ENCODE results near the gene ACTRT2.

Gene ACTRT2

GRCh38 chr1:2983706-2984398 lies 37.4 kb upstream of the ACTRT2 start:
- no peak for DNase-seq

- DNase-seq = no peak
Measured at GRCh38 chr1:2984399-2985061, 36.7 kb upstream of the ACTRT2 start.

DNA sequence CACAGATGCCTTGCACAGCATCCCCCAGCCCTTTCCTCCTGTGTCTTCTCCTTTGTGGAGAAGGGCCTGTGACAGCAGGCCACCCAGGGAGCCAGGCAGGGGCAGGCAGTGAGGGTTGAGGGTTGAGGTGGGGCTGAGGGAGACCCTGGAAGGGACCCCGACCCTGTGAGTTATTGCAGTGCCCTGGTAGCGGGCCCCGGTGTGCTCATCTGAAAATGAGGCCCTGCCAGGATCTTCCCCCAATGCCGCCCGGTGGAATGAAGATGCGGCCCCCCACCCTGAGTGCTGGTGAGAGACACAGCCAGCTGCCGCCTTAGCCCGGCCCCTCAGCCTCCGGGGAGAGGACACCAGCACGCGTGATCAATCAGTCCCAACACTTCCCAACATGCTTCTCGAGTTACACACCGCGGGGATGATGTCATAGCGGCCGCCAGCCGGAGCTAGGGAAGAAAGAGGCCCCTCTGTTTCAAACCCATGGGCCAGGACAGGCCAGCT lies 36.2 kb upstream of the ACTRT2 start:
- DNase-seq = no peak

- no peak for DNase-seq
Measured at GRCh38 chr1:2985694-2986548, 35.3 kb upstream of the ACTRT2 start.

DNA sequence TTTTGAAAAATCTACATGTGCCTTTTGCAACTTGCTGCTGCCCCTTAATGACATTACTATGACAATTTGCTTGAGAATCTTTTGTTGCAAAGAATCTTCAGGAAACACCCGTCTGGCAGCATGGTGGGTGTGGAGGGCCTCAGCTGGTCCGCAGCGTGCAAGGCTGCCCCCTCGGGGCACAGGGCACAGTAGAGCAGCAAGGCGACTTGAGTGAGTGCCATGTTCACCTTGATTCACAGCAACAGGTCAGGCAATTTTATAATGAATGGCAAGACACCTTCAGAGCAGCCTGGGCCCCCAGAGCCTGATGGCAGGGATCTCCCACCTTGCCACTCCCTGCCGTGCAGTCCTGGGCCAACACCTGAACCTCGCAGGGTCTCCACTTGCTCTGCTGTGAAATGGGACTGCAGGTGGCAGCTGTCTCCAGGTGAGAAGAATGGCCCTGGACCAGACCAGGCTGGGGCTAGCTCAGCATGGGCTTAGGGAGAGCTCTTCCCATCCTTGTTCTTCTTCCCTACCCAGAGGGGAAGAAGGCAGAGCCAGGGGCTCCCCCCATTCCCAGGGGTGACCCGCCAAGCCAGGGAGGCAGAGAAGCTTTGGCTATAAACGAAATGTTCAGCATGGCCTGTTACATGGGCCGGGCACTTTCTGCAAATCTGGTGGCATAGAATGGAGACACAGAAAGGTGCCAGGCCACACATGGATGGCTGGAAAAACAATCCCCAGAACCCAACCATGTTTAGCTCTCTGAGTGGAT lies 34.5 kb upstream of the ACTRT2 start:
- no peak for DNase-seq

DNA sequence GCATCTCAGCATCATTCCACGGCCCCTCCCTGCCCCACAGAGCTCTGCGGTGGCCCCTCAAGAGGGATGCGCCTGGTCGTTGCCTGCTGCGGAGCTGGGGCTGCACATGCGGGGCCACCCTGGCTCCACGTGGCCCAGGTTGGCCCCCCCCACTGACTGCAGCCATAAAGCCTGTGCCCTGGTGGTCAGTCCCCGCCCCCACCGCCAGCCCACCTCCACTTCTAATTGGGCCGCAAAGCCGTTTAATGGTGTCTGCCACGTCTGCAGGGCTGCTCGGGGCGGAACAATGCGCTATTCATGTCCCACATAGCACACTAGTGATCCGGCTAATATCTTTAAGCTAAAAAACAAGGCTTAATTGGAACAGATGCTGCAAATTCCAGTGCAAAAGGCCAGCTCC lies 33.5 kb upstream of the ACTRT2 start:
- no peak for DNase-seq

DNA sequence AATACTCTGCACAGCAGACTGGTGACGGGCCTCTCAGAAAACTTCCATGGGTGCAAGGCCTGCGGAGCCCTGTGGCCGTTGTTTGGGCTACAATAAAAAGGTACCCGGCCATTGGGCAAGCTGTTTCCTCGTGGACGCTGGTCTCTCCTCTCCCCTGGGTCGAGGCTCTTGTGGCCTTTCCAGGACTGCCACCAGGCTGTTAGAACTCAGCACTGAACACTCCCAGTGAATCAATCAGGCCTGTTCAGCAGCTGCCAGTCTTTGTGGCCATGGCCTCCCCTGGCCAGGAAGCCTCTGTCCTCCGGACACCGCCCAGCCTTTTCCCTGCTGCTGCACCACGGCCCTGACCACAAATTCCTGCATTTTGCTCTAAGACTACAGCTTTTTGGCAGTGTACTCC lies 33.0 kb upstream of the ACTRT2 start:
- no peak for DNase-seq

- DNase-seq = no peak
Measured at GRCh38 chr1:2989185-2989584, 32.1 kb upstream of the ACTRT2 start.

GRCh38 chr1:2989976-2990375 lies 31.3 kb upstream of the ACTRT2 start:
- DNase-seq = no peak

DNA sequence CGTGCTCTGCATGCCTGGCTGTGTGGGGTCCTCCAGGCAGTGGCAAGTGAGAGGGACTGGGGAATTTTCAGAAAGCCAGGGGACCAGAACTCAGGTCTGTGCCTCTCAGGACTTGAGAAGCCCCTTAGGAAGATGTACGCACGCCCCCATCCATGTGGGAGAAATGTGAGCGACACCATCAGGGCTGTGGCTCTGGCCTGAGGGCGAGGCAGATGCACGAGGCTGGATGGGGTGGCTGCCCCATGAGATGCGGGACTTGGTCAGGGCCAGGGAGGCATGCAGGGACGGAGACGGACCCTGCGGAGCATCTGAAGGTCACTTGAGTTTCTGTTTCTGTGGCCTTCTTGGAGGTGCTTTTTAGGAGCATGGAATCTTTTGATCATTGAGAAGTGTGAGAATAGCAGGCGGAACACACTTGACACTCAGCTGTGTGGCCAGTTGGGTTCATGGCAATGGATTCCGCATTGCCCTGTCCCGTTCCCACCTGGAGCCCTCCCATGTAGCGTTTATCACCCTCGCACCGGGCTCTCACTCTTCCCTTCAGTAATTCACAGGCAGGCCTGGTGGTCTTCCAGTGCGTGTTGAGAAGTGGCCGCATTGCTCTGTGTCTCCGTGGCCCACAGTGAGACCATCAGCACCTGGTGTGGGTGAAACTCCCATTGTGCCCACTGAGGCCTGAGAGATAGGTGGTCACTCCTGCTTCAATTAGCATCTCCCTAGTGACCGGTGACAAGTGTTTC lies 30.7 kb upstream of the ACTRT2 start:
- no peak for DNase-seq

GRCh38 chr1:2991753-2992495 lies 29.3 kb upstream of the ACTRT2 start:
- DNase-seq = no peak

GRCh38 chr1:2998503-2999100 lies 22.7 kb upstream of the ACTRT2 start:
- no peak for DNase-seq

DNA sequence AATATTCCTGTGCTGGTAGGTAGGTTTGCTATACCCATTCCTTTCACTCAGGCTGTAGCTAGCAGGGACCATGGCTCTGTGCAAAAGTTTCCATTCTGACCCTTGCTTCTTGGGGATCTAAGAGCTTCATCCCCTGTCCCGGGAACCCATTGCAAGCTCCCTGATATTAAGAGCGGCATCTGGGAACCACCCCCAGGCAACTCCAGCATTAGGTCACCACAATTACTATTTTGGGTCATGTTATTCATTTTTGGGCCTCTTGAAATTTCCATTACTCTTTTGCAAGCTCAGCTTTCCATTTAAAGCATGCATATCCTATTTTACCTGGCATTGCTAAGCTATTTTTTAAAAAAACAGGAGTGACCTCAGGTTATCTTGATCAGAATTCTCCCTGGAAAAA lies 22.1 kb upstream of the ACTRT2 start:
- no peak for DNase-seq

GRCh38 chr1:2999571-2999970 lies 21.7 kb upstream of the ACTRT2 start:
- DNase-seq = no peak

DNA sequence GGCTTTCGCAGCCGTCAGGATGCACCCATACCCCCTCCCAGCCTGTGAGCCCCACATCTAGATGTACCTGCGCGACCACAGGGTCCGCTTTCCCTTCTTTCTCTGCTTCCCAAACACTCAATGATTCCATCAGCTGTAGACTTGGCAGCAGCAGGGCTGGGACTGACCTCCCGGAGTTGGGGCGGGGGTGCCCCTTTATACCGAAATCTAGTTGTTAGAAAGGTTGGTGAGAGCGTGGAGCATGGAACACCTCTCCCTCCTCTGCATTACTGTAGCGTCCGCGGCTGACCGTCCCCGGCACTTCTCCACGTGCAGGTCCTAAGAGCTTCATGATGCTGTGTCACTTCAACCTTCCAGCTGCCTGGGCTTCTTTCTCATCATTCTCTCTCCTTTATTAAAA lies 21.1 kb upstream of the ACTRT2 start:
- no peak for DNase-seq

DNA sequence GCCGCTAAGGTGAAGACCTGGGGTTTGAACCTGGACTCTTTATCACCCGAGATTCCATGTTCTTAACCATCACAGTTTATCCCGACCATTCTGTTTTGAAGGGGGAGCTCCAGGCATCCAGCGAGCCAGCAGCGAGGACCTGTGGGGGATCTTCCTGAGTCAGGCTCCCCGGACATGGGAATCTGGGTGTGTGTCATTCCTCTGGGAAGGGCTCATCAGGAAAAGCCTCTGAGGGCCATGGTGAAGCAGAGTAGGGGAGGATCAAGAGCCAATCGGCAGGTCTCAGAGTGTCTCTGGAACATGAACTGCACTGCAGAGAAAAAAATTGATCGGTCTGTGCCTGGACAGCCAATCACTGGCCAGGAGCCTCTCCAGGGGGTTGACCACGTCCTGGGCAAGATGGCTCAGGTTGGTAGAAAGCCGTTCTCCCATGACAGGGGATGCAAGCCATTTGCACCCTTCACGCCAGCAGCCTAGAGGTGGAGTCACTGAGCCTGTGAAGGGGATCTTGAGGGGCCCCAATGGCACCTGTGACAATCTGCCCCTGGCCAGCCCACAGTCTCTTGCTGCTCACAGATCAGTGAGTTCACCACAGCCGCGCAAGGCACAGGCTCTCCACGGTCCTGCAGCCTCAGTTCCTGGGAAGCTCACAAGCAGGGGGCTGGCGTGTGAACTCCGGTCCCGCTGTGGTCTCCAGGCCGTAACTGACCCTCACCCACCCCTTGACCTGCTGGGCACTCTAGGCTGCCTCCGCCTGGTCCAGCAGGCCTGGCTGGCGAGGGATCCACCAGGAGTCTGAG lies 20.4 kb upstream of the ACTRT2 start:
- no peak for DNase-seq

DNA sequence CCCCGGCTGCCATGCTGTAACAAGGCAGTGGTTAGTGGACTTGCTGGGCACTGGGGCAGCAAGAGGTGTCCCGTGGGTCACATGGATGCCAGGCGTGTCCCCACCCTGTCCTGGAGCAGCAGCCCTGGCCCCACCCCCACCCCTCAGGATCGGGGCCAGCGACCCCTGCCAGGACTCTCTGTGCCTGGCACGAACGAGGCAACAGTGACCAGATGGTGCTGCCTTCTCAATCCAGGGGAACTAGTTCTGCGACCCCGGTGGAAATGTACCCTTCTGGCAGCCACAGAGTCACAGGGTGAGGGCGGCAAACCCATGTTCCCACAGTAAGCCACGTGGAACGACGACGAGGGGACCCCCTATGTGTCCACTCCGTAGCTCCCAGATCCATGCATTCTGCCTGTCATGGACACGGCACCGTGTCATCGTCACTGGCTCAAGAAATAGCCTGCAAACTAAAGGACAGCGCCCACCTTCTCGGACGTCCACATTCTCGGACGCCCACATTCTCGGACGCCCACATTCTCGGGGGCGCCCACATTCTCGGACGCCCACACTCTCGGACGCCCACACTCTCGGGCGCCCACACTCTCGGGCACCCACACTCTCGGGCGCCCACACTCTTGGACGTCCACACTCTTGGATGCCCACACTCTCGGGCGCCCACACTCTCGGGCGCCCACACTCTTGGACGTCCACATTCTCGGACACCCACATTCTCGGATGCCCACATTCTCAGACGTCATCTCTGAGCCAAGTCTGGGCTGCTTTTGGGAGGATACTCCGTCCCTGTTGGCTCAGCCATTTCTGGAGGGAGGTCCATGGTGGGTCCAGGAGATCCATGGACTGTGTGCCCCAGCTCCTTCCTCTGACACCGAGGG lies 19.6 kb upstream of the ACTRT2 start:
- DNase-seq = no peak

DNA sequence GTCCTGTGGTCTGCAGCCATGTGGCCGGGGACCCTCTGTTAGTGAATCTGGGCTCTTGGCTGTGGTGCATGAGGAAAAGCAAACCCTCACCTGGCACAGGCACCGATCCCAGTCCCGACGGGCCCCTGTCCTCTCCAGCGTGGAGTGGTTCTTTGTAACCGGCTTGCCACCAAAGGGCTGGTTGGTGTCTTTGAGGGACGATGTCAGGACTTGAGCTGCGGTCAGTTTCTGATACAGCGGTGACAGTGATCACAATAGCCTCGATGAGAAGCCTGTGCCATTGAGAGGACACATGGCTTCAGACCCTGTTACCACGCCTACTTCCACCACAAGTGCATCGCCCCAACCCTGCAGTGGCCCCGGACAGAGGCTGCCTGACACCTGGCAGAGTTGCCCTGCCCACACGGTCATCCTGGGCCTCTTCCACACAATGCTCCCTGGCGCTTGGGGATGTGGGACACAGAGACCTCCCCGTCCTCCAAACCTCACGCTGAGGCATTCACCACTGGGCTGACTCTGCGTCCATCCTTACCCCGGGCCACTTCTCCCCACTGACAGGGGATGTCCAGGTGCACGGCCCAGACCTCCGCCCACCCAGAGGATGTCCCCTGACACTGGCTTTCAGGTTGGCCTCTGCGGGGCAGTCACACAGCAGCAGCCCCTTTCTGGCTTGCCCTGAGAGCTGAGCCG lies 18.8 kb upstream of the ACTRT2 start:
- DNase-seq = no peak
